CD4-positive, alpha-beta T cell treated with Interferon alpha-2 for 1 hour (primary cell): Measurements from ENCODE around the gene PAQR3.
"Not testable (repeated sequence)": the region's sequence is repeated elsewhere in the genome, so short reads cannot be mapped to it uniquely, and the experiment has no call there.

ENCODE experiments used
- DNase-seq, 2 donors: peaks; one replicate each; pipeline ENCODE4 v3.0.0-alpha.2; 2020 to 2022

PAQR3 gene

DNA sequence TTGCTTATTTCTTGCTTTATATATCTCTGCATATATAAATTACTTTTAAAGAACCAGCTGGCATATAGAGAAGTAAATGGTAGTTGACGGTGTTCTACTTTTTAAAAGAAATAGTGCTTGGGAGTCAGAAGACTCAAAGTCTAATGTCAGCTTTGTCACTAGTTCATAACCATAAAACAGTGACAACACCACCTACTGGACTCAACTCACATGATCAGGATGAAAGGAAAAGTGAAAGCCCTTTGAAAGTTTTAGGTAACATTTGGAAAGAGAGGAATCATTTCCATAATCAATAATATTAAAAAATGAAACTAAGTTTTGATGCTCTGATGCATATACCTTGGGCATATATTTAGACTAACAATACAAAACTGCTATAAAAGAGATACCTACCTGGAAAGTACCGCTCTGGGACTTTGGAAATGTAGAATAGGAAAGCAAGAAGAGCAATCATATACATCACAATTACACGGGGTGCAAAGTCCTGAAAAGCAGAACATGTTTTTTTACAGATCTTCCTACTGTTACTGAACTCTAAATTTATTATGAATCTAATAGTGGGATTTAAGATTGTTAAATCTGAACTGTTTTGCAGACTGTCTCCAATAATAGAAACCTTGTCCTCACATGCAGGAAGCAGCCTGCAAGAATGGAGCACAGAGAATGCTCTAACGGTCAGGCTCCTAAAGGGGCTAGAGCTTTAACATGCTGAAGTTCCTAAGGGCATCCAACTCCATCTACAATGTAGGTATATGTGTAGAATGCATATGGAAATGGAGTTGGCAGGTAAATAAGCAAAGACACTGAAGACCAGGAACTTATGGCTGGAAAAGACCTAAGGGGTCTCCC lies 15.6 kb downstream of the PAQR3 start:
- DNase-seq = no peak

GRCh38 chr4:78922207-78922606 lies 17.0 kb downstream of the PAQR3 start:
- DNase-seq = no peak

DNA sequence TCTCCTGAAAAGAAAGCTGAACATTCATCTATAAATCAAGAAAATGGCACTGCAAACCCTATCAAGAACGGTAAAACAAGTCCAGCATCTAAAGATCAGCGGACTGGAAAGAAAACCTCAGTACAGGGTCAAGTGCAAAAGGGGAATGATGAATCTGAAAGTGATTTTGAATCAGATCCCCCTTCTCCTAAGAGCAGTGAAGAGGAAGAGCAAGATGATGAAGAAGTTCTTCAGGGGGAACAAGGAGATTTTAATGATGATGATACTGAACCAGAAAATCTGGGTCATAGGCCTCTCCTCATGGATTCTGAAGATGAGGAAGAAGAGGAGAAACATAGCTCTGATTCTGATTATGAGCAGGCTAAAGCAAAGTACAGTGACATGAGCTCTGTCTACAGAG lies 28.6 kb downstream of the PAQR3 start:
- DNase-seq = no peak

- not testable (repeated sequence) for DNase-seq
These were observed 30.3 kb downstream of the PAQR3 start for GRCh38 chr4:78908974-78909373.

DNA sequence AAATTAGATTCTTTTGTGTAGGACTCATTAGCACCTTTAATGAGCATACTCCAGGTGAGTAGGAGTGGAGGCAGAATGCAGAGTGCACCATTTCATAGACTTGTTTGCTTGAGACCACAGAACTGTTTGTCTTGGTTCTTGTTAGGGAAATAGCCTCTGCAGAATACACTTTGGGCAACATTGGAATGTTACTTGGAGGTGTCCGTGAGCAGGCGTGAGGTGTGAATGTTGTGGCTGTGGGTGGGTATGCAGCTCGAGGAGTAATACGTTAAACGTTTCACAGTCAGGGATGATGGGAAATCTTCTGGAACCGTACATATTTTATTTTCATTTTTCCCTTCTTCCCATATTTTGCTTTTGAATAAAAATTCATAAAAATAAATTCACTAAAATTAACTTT lies 31.6 kb downstream of the PAQR3 start:
- no peak for DNase-seq

DNA sequence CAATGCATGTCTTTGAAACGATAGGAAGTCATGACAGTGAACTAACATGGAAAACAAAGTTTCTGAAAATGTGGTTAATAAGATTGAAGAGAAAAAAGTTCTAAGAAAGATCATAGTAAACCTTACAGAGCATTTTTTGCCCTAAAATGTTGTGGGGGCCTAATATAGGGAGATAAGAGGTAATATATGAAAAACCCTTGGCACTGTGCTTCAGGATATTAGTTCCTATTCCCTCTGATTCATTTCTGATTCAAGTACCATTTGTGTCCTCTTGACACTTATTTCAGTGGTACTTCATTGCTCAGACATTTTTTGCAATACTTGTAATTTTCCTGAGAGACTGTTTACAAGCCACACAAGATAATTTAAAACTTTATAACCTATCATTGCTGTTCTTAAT lies 35.1 kb downstream of the PAQR3 start:
- DNase-seq = no peak

DNA sequence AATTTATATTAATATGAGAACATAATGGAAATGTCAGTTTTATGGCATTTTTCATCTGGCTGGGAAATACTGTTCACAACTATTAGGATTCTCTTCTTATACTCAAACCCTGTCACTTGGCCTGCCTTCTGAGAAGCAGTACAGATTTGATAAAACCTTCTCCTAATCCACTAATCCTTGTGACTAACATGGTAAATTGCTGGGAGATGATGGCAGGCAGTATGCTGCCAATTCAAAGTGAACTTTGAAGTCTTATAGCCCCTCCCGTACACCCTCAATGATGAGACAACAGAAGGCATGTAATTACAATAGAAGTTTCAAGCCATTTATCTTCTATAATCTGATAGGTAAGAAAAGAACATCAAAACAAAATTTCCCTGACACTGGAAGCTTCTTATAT lies 36.9 kb downstream of the PAQR3 start:
- DNase-seq = no peak

DNA sequence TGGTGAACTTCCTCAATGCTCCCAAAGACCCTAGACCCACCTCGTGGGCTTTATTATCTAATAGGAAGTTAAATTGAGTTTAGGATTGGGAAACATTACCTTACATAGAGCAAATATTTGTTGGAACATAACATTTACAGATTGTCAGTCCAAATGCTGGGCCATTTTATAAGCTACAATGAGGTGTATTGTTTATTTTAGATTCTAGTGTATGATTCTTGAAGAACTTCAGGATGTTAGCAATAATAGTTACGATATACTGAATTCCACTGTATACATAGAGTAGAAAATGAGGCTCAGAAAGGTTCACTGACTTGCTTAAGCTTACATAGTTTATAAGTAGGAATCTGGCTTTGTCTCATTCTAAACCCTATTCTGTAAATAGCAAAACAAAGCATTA lies 37.4 kb downstream of the PAQR3 start:
- no peak for DNase-seq

DNA sequence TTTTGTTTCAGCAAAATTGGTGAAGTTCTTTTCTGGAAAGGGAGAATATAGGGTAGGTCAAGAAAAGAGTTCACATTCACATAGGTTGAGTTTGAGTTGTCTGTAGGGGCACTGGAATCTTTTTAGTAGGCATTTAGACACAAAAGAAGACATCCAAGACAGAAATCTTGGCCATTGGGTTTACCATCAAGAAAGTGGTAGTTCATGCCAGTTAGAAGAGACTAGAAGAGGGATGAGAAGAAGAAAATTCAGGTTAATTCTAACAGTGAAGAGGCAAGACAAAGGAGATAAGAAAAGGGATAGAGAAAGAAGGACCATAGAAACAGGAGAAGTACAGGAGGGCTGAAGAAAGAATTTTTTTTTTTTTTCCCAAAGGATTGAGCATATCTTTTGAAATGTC lies 39.9 kb downstream of the PAQR3 start:
- no peak for DNase-seq

DNA sequence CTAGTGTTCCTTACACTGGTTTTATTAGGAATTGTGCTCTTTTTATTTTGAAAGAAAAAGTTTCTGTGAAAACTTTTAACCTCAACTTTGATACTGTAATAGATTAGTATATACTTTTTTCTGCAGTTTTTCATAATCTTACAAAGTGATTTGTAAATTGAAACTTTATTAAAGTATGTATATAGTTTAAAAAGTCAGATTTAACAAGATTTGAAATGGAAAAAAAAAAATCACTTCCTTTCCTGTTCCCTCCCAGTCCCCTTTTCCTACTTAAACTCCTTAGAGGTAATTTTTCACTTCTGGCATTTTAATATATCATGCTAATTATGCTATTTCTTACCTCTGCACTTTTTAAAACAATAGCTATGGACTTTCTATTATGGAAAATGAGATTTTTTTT lies 49.3 kb downstream of the PAQR3 start:
- DNase-seq = no peak

DNA sequence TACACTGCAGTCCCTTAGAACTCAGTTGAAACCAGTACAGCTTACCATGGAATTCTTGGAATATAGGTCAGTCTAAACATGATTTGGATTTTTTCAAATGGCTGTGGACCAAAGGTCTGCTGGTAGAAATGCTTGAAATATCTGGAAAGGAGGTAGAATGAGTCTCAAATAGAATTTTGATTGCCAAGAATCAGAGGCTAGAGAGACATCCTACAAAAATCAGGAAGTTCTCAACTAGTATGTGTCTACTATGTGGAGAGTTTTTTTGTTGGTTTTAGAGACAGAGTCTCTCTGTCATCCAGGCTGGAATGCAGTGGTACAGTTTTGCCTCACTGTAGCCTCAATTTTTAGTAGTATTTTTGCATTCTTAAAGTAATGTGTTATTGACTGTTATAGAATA lies 53.6 kb downstream of the PAQR3 start:
- no peak for DNase-seq

GRCh38 chr4:78880874-78881492 lies 58.3 kb downstream of the PAQR3 start:
- no peak for DNase-seq

GRCh38 chr4:78878031-78878430 lies 61.2 kb downstream of the PAQR3 start:
- no peak for DNase-seq

DNA sequence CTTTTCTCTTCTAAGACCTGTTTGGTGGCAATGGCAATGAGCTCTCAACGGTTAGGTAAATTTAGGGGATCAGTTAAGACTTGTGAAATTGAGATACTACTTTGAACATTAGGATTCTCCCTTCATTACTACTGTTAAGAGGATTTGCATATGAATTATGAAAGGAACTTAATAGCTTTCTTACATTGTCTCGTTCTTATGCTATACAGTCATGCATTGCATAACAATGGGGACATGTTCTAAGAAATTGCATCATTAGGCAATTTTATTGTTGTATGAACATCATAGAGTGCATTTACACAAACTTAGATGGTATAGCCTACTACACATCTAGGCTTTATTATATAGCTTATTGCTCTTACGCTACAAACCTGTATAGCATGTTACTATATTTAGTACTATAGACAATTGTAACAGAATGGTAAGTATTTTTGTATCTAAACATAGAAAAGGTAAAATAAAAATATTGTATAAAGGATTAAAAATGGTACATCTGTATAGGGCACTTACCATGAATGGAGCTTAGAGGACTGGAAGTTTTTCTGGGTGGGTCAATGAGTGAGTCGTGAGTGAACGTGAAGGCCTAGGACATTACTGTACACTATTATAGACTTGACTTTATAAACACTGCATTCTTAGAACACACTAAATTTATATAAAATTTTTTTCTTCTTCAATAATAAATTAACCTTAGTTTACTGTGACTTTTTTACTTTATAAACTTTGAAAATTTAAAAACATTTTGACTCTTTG lies 62.5 kb downstream of the PAQR3 start:
- no peak for DNase-seq

GRCh38 chr4:78870056-78870455 lies 69.2 kb downstream of the PAQR3 start:
- no peak for DNase-seq

- DNase-seq = not testable (repeated sequence)
These were observed 70.5 kb downstream of the PAQR3 start for GRCh38 chr4:78868712-78869111.

- no peak for DNase-seq
These were observed 73.8 kb downstream of the PAQR3 start for GRCh38 chr4:78865451-78865850.

DNA sequence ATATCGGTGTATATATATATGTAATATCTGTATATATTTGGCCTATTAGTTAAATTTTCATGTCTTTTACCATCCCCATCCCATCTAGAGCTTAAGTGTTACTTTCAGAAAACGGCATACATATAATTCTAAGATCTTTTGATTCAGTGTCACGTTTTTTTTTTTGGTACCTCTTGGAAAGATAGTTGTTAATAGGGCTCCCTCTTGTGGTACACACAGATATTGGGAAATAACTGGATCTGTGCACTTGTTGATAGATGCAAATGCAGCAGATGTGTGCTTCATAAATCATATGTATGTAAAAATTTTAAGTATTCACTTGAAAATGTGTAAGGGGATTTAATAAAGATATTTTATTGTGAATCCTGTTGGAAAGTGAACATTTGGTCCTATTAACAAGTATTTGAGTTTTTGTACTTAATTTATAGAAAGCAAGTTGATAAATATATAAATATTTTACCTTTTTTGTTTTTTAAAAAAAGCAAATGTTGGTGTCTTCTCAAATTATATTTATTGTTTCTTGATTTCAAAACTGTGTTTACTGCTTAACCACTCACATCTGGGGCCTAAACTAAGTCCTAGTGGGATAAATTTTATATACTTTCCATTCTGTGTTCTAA lies 74.7 kb downstream of the PAQR3 start:
- DNase-seq = peak; percentile 19 to 70

- no peak for DNase-seq
These were observed 75.2 kb downstream of the PAQR3 start for GRCh38 chr4:78863991-78864390.

DNA sequence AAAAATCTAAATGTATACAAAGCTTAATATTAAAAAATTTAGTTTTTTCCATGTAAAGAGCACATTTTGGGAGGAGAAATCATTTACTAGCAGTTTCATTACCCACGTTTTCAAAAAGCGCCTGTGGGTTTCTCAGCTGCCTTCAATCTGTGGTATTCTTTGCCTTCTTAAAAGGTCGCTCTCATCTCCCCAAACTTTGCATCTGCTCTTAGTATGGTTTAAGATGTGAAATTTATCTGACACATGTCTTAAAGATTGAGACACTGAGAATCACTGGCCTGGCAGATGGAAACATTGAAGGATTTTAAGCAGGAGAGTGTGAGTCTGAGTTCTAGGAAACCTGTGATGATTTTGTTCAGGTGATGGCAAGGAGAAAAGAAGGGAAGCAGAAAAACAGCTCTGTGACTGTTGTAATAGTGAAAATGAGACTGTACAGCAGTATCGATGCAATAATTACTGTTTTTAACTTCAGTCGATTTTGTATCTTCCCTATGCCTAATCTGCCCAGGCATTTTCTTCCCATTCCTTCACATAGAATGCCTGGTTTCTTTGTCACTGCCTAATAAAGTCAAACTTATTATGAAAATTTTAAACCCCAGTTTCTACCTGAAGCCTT lies 75.9 kb downstream of the PAQR3 start:
- DNase-seq = no peak

- DNase-seq = no peak
These were observed 76.9 kb downstream of the PAQR3 start for GRCh38 chr4:78862314-78862737.
